OCI-LY7 (cell line): ENCODE measurements around the gene STOM.

ENCODE experiments used
- CTCF ChIP-seq: fragments of 200-600 bp; sonication (generic); conservative IDR thresholded peaks from 2 replicates; pipeline ENCODE4 v1.5.1; 2014; ENCODE audit warnings: mild to moderate bottlenecking, antibody characterized with exemption, low read length, moderate library complexity, mixed read lengths
- EZH2phosphoT487 ChIP-seq: fragments of 200-600 bp; sonication (generic); IDR thresholded peaks from 2 replicates; pipeline ENCODE4 v1.6.1; 2018; ENCODE audit warnings: low read depth, borderline replicate concordance, mild to moderate bottlenecking, mixed run types, antibody characterized with exemption, low read length, moderate library complexity, mixed read lengths

GRCh38 chr9:121380846-121381245, 10.8 kb upstream of the STOM start:
- TF ChIP-seq EZH2phosphoT487 (no peak), CTCF (no peak)
